AG10803 (cell line): Measurements from ENCODE around the gene TMPRSS15.

Source experiments
- DNase-seq: peaks from one replicate; pipeline ENCODE4 v3.0.0; 2010; ENCODE audit warnings: low read depth
- H3K4me3 ChIP-seq: 2 replicates; pipeline ENCODE4 v1.5.1; 2011; ENCODE audit warnings: mild to moderate bottlenecking, low read length, control low read depth
- CTCF ChIP-seq: conservative IDR thresholded peaks from 2 replicates; pipeline ENCODE4 v1.5.1; 2011; ENCODE audit warnings: mild to moderate bottlenecking, low read length, control low read depth, inconsistent platforms

TMPRSS15 gene

DNA sequence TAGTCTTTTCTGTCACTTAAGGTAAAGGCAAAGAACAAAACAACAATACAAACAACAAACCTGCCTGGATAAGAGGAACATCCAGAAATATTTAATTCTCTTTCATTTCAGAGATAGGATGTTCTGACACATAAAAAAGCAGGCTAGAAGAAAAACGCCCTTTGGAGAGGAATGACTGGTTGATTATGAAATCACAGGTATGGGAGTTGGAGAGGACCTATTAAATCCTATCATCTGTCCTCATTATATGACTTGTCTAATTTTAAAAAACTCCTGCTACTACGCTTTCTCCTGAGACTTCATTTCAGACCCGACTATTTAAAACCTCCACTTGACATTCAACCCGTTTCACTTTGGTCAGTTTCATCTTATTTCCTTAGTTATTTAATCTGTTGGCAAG, 54.1 kb downstream of the TMPRSS15 start:
- TF ChIP-seq CTCF, result no peak
- DNase-seq, result no peak
- H3K4me3 ChIP-seq, result no peak overlapping the region

DNA sequence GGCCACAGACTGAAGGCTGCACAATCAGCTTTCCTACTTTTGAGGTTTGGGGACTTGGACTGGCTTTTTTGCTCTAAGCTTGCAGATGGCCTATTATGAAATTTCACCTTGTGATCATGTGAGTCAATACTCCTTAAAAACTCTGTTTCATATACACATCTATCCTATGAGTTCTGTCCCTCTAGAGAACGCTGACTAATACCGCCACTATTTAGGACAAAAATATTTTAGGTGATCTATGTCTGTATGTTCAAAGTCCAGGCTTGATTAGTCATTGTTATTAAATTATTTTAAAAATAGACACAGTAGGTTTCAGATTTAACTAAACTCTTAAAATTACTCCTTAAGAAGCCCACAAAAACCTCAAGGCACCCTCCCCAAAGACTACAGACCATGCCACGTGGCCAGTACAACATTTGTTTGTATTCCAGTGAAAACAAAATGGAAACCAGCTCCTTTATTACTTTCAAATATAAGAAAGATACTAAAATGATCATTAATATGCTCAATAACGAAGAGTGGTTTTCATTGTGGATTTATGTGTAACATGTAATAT, 63.1 kb downstream of the TMPRSS15 start:
- TF ChIP-seq CTCF, result no peak
- no peak for DNase-seq
- H3K4me3 ChIP-seq, result no peak overlapping the region

GRCh38 chr21:18335651-18336236, 67.8 kb downstream of the TMPRSS15 start:
- no peak for DNase-seq
- TF ChIP-seq CTCF, result no peak
- H3K4me3 ChIP-seq, result no peak overlapping the region

DNA sequence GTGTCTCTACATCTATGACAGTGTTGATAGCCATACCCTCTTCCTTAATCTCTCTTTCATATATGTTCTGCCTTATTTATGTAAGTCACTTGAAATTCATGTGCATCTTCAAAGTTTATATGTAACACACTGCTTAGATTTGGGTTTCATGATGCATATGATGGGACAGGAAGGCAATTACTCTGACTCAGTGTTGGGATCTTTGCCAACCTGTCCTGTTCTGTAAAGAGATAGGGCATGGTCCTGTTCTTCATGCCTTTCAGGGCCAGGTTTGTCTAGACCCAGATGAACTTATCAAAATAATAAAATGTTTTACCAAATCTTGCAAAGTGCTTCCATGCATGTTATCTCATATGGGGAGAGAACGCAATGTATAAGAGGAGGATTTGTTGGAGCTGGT, 69.5 kb downstream of the TMPRSS15 start:
- no peak for TF ChIP-seq CTCF
- no peak for DNase-seq
- no peak overlapping the region for H3K4me3 ChIP-seq

DNA sequence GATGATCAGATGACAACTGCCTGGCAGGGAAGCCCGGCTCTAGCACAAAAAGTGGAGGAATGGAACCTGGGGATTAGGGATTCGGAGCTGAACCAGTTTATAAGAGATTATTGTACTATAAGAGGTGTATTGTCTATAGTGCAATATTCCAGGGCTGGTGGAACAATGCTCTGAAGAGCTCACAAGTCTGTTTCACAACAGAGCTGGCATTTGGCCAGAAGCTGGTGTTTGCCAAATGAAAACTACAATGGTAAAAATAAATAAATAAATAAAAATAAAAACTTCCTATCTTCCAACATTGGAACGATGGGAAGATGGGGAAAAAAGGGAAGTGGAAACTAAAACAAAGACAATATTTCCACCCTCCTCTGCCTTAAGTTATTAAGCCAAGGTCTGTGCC, 85.4 kb downstream of the TMPRSS15 start:
- H3K4me3 ChIP-seq, result no peak overlapping the region
- TF ChIP-seq CTCF, result no peak
- DNase-seq, result no peak

GRCh38 chr21:18298228-18298627, 105.4 kb downstream of the TMPRSS15 start:
- DNase-seq, result no peak
- TF ChIP-seq CTCF, result no peak

DNA sequence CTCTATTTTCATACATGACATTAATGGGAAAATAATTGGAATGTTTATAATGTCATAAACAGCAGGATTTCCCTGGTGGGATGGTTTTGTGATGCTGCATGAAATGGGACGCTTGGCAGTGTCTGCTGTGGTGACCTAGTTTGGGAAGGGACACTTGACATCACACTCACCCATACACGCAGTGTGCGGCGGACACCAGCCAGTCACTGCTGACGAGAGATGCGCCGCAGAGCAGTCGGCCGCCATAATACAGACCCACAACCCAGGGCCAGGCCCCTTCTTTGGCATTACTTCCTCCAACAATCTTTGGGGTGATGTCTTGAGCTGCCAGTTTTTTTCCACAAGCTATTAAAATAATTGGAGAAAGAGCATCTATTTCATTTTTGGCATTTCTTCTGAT, 109.5 kb downstream of the TMPRSS15 start:
- H3K4me3 ChIP-seq, result no peak overlapping the region
- no peak for DNase-seq
- TF ChIP-seq CTCF, result no peak

More at GRCh38 chr21:18298228-18298627, 105.4 kb downstream of the TMPRSS15 start:
- no peak overlapping the region for H3K4me3 ChIP-seq
